ENCODE results near the gene DYNLRB1.
A peak's percentile ranks its signal among the peaks of the same experiment; 100 is the strongest.
"Not testable (repeated sequence)": the region's sequence is repeated elsewhere in the genome, so short reads cannot be mapped to it uniquely, and the experiment has no call there.

DYNLRB1 gene

DNA sequence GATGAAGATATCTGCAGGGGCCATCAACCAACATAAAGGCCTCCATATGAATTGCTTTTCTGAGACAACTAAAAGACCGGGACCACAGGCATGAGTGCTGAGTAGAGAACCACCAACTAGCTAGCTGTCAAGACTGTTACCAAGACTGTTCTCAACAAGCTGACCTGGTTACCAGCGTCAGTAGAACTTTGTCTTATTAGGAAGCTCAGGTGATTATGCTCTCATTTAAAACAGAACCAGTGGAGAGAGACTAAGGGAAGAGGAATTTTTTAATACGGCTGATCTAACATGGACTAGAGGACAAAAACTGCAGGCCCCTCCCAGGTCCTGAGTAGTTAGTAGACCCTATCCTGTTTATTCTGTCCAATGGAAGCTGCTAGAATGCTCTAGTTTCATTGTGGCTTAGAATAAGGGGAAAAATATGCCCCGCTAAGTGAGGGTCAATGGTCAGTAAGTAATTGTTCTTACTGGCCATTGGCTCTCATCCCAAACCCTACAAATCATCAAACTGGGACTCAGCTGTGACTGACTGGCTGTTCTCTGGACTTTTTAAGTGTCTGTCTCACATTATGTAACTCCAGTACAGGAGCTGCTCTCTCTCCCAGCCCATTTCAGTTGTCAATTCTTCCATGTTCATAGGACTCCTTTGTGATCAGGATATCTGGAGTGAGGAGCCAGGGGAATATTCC, 3.8 kb upstream of the DYNLRB1 start:
- DNase-seq (ENCODE audit: low spot score) = no peak

GRCh38 chr20:34512955-34513419, 3.2 kb upstream of the DYNLRB1 start:
- DNase-seq (ENCODE audit: low spot score) = no peak

DNA sequence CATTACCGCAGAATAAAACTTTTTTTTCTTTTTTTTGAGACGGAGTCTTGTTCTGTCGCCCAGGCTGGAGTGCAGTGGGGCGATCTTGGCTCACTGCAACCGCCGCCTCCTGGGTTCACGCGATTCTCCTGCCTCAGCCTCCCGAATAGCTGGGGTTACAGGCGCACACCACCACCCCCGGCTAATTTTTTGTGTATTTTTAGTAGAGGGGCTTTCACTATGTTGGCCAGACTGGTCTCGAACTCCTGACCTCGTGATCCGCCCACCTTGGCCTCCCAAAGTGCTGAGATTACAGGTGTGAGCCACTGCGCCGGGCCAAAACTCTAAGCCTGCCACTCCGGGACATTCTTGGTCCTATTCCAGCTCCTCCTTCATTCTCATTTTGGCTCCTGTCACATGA, 2.2 kb upstream of the DYNLRB1 start:
- not testable (repeated sequence) for DNase-seq (ENCODE audit: low spot score)

- DNase-seq (ENCODE audit: low spot score) = no peak
These were observed 1.2 kb upstream of the DYNLRB1 start for GRCh38 chr20:34514897-34515483.

DNA sequence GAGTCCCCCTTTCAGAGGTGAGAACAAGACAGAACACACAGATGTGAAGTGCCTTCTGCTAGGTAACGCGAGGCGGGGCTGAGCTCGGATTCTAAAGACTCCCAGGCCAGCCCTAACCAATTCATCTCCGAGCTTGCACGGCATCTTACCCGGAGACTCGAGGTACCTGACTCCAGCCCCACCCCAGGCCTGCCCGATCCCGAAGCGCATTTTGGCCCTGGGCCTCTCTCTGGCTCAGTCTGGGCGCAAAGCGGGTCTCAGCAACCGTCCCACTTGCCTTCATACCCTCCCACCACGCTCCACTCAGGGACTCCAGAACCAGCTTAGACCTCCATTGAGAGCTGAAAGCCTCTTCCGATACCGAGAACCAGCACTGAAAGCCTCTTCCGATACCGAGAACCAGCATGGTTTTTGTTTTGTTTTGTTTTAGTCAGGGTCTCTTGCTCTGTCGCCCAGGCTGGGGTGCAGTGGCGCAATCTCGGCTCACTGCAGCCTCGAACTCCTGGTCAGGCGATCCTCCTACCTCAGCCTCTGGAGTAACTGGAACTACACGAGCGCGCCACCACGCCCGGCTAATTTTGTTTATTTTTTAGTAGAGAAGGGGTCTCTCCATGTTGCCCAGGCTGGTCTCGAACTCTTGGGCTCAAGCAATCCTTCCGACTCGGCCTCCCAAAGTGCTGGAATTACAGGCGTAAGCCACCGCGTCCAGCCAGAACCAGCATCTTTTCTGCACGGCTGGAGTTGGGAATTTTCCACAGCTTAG, 557 bp upstream of the DYNLRB1 start:
- peak; percentile 76 for DNase-seq (ENCODE audit: low spot score)

GRCh38 chr20:34517114-34517505, 888 bp downstream of the DYNLRB1 start:
- peak; percentile 41 for DNase-seq (ENCODE audit: low spot score)

DNA sequence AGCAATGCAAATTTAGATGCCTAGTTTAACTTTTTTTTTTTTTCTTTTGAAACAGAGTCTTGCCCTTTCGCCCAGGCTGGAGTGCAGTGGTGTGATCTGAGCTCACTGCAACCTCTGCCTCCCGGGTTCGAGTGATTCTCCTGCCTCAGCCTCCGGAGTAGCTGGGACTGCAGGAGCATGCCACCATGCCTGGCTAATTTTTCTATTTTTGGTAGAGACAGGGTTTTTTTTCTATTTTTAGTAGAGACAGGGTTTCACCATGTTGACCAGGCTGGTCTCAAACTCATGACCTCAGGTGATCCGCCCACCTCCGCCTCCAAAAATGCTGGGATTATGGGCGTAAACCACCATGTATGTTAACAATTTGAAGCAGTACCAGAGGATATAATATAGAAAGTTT, 2.6 kb downstream of the DYNLRB1 start:
- not testable (repeated sequence) for DNase-seq (ENCODE audit: low spot score)

DNA sequence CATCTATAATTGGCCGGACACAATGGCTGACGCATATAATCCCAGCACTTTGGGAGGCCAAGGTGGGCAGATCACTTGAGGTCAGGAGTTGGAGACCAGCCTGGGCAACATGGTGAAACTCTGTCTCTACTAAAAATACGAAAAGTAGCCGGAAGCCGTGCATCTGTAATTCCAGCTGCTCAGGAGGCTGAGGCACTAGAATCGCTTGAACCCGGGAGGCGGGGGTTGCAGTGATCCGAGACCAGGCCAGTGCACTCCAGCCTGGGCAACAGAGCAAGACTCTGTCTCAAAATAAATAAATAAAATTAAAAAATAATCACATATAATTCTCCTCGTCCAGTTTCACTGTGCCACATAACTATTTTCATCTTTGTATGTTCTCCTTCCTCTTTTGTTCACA, 3.6 kb downstream of the DYNLRB1 start:
- DNase-seq (ENCODE audit: low spot score) = not testable (repeated sequence)

DNA sequence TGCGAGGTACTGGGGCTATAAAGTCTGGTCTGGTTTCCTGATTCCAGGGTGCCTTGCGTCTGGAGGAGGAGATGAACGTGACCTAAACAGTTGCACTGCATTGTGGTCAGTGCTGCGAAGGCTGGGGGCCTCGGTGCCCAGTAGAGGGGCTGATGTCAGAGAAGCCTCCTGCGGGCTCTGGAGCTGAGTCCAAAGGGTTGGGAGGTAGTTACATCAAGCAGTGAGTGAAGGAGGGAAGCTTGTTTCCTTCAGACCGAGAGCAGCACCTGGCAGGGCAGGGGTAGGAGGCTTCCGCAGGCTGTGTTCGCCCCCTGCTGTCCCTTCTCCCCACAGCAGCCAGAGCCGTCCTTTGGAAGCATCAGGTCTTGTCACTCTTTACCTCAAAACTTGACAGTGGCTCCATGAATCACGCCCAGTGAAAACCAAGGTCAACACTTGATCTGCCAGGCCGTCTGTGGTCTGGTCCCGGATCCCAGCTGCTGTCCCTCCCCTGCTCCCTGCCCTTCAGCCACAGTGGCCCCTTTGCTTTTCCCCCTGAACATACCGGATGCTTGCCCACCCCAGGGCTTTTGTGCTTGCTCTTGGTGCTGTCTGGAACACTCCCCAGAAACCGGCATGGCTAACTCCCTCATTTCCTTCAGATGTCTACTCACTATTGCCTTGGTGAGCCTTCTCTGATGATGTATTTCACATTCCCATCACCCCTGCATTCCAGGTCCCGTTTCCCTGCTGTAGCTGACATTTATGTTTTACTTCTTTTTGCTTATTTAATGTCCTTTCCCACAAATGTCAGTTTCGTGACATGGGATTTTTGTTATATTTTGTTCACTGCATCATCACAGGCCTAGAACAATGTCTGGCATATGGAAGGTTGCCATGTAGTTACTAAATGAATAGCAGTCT, 7.0 kb downstream of the DYNLRB1 start:
- DNase-seq (ENCODE audit: low spot score) = peak; percentile 36

DNA sequence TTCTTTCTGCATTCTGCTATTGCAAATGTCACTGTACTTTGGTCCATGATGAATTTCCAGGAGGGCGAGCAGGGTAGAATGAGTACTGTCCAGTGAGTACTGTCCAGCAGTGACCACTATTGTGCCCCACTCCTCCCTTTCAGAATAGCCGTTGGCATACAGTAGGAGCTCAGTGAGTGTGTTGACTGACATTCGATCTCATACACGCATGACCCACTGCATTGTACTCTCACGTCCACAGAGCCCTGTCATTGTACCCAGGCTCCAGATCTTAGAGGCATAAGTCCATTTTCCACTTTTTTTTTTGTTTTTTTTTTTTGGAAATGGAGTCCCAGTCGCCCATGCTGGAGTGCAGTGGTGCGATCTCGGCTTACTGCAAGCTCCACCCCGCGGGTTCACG, 8.2 kb downstream of the DYNLRB1 start:
- DNase-seq (ENCODE audit: low spot score) = no peak

- DNase-seq (ENCODE audit: low spot score) = no peak
These were observed 9.1 kb downstream of the DYNLRB1 start for GRCh38 chr20:34525342-34525708.

DNA sequence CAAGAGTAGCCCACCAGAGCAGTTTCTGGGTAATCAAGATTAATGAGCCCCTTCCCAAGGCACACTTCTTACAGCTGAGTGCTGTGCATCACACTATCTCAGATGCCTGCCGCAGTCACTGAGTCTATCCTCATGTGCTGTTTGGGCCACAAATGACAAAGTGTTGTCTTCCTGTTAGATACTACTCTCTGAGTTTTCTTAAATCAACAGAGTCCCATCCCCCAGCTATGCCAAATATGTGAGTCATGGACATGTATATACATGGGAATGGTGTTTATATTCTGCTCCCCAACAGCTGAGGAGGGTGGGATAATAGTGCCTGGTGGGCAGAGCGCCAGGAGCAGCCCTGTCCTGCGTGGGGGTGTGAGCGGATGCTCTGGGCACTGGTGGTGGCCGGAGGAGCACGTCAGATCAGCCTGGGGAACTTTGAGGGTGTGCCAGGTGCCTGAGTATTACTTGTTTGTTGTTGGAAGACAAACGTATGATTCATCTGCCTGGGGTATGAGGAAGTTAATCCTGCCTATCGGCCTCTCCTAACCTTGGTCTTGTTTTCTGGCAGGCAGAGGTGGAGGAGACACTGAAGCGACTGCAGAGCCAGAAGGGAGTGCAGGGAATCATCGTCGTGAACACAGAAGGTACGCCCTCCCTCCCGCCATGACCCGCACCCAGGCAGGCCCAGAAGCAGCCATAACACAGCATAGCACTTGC, 9.6 kb downstream of the DYNLRB1 start:
- no peak for DNase-seq (ENCODE audit: low spot score)

DNA sequence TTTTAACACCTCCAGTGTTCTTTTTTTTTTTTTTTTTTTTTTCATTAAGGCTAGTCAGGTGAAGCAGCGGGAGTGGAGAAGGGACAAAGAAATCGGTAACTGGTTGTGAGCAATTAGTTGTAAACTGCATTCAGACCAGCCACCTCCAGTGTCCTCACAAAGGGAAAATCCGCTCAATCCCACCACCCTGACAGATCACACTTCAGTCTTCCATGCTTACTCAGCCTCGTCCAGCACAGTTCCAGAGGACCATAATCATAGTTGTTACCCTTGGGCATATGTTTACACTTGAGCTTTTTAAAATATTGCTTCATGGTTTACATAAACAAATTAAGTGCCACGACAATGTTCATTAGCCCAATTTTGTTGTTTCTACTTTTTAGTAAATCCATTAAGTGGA, 10.2 kb downstream of the DYNLRB1 start:
- DNase-seq (ENCODE audit: low spot score) = no peak

DNA sequence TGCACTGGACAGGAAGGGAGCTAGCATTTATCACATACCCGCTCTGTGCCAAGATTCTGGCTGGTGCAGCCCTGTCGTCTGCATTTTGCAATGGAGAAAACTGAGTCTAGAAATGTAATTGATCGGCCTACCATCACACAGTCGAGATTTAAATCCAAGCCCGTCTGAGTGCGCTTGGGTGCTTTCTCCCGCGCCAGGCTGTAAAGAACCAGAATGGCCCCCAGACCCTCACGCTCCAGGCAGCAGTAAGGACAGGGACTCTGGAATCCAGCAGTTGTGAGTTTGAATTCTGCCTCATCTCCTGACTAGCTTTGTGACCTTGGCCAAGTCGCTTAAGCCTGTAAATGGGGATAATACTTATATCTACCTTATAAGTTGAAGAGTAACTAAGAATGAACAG, 10.8 kb downstream of the DYNLRB1 start:
- DNase-seq (ENCODE audit: low spot score) = no peak

DNA sequence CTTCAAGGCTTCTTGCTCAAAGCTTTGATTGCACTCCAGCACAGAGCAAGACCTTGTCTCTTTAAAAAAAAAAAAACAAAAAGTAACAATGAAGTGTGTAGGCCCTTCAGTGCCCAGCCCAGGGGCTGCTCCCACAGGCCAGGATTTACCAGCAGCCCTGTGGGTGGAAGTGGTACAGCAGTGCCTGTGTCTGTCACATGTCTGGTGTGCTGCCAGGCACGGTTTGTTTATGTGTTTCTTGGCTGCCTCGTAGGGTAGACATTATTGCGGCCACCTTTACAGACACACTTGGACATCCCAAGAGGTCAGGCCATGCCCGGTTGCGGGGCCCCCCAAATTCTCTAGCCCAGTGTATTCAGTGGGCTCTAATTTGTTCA, 12.7 kb downstream of the DYNLRB1 start:
- DNase-seq (ENCODE audit: low spot score) = no peak

- no peak for DNase-seq (ENCODE audit: low spot score)
These were observed 13.5 kb downstream of the DYNLRB1 start for GRCh38 chr20:34529742-34530141.

DNA sequence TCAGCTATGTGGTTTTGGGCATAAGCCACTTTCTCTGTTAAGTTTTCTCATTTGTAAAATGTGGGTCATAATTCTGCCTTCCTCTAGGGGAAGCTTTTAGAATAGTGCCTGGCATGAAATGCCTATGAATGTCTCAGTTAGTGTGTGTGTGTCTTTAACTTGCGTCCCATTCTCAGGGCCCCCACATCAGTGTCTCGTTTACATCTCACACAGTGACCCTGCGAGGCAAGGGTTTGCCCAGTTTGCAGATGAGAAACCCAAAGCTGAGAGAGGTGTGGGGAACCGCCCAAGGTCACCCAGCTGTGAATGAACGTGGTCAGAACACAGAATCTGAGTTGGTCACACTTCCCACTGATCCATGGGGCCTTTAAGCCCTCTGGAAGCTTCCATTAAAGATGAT, 14.1 kb downstream of the DYNLRB1 start:
- no peak for DNase-seq (ENCODE audit: low spot score)

DNA sequence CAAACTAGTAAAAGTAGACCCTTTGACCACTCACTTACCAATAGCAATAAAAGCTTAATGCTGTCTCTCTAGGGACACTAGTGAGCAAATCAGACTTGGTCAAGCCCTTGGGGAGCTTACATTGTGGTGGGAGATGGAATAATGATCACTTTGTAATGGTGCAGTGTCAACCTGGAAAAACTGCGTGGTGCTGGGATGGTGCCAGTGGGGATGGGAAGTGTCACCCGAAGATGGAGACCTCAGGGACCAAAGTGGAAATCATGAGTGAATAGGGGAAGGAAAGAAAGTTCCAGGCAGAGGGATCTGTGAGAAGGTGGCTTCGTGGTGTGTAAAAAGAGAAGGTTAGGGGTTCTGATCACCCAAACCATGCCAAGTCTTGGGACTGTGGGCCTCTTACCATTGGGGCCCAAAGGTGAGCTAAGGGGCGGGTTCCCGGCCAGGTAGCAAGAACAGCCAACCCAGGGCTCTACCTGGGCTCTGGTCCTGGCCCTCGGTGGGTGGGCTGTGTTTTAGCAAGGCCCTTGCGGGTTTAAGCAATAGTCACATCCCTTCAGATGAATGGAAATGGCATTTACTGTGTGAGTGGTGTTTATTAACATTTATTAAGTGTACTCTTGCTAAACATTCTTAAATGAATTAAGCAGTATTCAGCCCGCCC, 15.5 kb downstream of the DYNLRB1 start:
- no peak for DNase-seq (ENCODE audit: low spot score)

DNA sequence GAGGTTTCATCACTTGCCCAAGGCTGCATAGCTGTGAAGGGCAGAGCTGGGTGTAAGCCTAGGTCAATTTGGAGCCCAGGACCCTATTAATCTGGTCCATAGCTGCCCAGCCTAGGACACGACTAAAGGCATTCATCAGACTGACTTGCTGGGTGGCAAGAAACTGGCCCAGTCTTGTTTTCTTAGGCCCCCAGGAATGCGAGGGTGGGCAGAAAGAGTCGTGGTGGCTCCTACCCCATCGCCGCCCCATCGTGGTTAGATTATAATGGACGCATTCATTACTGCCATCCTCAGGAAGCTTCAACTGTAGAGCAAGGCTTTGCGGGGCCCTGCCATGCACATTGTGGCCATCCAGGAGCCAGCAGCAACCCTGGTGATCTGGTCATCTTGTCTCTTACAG, 16.1 kb downstream of the DYNLRB1 start:
- no peak for DNase-seq (ENCODE audit: low spot score)

GRCh38 chr20:34532756-34533155, 16.5 kb downstream of the DYNLRB1 start:
- no peak for DNase-seq (ENCODE audit: low spot score)
